Caco-2 (cell line): ENCODE measurements around the gene AMBRA1. TPM values are rescaled to one million over a fixed set of nuclear protein-coding genes. Genes with fewer than 3 reads are reported as not detected.
"Not testable (repeated sequence)": the region's sequence is repeated elsewhere in the genome, so short reads cannot be mapped to it uniquely, and the experiment has no call there.

Experiments used
- BruUV-seq: library from RNA; stranded (reverse); fragments of 400-500 nt; replicated peaks from 2 replicates; lab custom pipeline; 2021; lab: Mats Ljungman, UMichigan
- CTCF ChIA-PET: fragments of 300-600 bp; sonication (Branson Sonifier 250); formaldehyde crosslinking; loops from one replicate; lab custom pipeline; 2022; ENCODE audit warnings: antibody characterized with exemption; lab: Charles Lee
- POLR2A ChIA-PET: fragments of 300-600 bp; sonication (Branson Sonifier 250); formaldehyde crosslinking; loops from one replicate; lab custom pipeline; 2022; ENCODE audit warnings: antibody characterized with exemption; lab: Charles Lee
- DNase-seq, 2 experiments: peaks; one replicate each; pipeline versions ENCODE4 v3.0.0 to v3.0.0-alpha.2; 2020 to 2022
- H3K27me3 ChIP-seq: replicated peaks from 2 replicates; pipeline ENCODE4 v1.6.0; 2011; ENCODE audit warnings: low read length; ENCODE audit not compliant: control insufficient read depth, insufficient read depth
- H3K36me3 ChIP-seq: 2 replicates; pipeline ENCODE4 v1.5.1; 2011; ENCODE audit warnings: low read length; ENCODE audit not compliant: control insufficient read depth, insufficient read depth
- H3K4me1 ChIP-seq: fragments of 250-450 bp; sonication (Bioruptor Pico); 2 replicates; pipeline ENCODE4 v1.5.1; 2020; ENCODE audit warnings: mild to moderate bottlenecking
- H3K4me3 ChIP-seq: 2 replicates; pipeline ENCODE4 v1.5.1; 2011; ENCODE audit warnings: low read depth, mild to moderate bottlenecking, control low read depth, low read length
- H3K9me3 ChIP-seq: fragments of 250-450 bp; sonication (Bioruptor Pico); 2 replicates; pipeline ENCODE4 v1.5.1; 2020; ENCODE audit warnings: mild to moderate bottlenecking, moderate library complexity
- H3K27ac Mint-ChIP-seq: one replicate; pipeline ENCODE4 v1.8.0; 2022; ENCODE audit warnings: mixed read lengths; ENCODE audit not compliant: unreplicated experiment
- H3K27me3 Mint-ChIP-seq: one replicate; pipeline ENCODE4 v1.8.0; 2022; ENCODE audit warnings: mixed read lengths; ENCODE audit not compliant: insufficient read depth, unreplicated experiment
- H3K36me3 Mint-ChIP-seq: one replicate; pipeline ENCODE4 v1.8.0; 2022; ENCODE audit warnings: mild to moderate bottlenecking, mixed read lengths; ENCODE audit not compliant: insufficient read depth, unreplicated experiment
- H3K4me1 Mint-ChIP-seq: one replicate; pipeline ENCODE4 v1.8.0; 2022; ENCODE audit warnings: low read depth, mixed read lengths; ENCODE audit not compliant: unreplicated experiment
- H3K4me3 Mint-ChIP-seq: one replicate; pipeline ENCODE4 v1.8.0; 2022; ENCODE audit warnings: mild to moderate bottlenecking, moderate library complexity, mixed read lengths; ENCODE audit not compliant: unreplicated experiment
- H3K9me3 Mint-ChIP-seq: one replicate; pipeline ENCODE4 v1.8.0; 2022; ENCODE audit warnings: mixed read lengths; ENCODE audit not compliant: unreplicated experiment
- intact Hi-C: fragments of 100-400 bp; cut with micrococcal nuclease; formaldehyde crosslinking; loops from one replicate; pipeline ENCODE4 v1.10.0; 2022; ENCODE audit not compliant: unreplicated experiment
- total RNA-seq: library from RNA; stranded (reverse); gene quantifications from 2 replicates; pipeline ENCODE4 v1.2.3, GENCODE V29; 2022
- TF ChIP-seq, protein P1 (sequence below), 2 experiments: fragments of 200-600 bp in 1 of 2; IDR thresholded peaks; 1 replicate in 1 of 2; 2 replicates in 1 of 2; pipeline versions ENCODE4 v1.5.1 to v1.8.0; 2011 to 2022; ENCODE audit warnings: antibody characterized with exemption in 1 of 2, control low read depth in 1 of 2, inconsistent platforms in 1 of 2, low read depth in 1 of 2, low read length in 1 of 2, mild to moderate bottlenecking in 1 of 2, moderate library complexity in 1 of 2; ENCODE audit not compliant: insufficient read depth in 1 of 2, severe bottlenecking in 1 of 2, unreplicated experiment in 1 of 2

AMBRA1 gene
- total RNA-seq, 1 experiment from 2014 or later = 48.1 TPM

DNA sequence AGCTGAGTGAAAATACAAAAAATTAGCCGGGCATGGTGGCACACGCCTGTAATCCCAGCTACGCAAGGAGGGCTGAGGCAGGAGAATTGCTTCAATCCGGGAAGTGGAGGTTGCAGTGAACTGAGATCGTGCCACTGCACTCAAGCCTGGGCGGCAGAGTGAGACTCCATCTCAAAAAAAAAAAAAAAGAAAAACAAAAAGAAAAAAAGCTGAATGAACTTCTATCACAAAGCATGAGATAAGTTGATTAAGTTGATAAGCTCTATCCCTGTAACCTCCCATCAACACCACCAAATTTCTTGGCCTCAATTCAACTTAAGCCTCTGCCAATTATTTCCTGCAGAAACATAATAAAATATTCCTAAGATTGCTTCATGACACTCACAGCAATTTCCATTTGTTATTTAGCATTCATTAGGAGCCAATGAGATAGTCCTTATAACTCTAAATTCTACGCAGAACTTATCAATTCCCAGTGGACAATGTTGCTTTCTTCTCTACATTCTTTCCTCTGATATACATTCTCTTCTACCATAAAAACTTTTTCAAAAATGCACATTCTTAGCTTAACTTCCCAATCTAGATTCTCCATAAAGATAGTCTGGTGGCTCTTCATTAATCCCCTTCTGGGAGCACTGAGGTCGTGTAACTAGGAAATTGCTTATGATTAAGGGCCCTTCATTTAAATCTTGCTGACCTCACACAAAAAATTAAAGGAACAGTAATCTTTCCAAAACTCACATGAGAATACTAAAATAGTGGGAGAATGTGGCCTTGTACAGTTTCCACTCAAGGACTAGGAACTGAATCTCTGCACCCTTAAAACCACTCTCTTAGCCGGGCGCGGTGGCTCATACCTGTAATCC, 2.9 kb downstream of the AMBRA1 start:
- Histone ChIP-seq H3K4me1 (peaks cover 27% of the 10 kb centered on the region), H3K27me3 (no peaks in the 10 kb centered on the region), H3K9me3 (no peaks in the 10 kb centered on the region), H3K36me3 (no peaks in the 10 kb centered on the region), H3K4me3 (no peak overlapping the region)
- DNase-seq = no peak
- intact Hi-C loops = no loop called here
- Mint-ChIP-seq H3K4me3 (peak overlapping the region; percentile 5), H3K27me3 (no peaks in the 10 kb centered on the region), H3K27ac (peak overlapping the region; percentile 12), H3K4me1 (peaks cover 23% of the 10 kb centered on the region), H3K36me3 (peaks cover 7% of the 10 kb centered on the region), H3K9me3 (no peaks in the 10 kb centered on the region)
- BruUV-seq = TSS peak; percentile 22
- ChIA-PET CTCF (no interaction called here), POLR2A (interaction anchor here (0.7 to 1.1 kb wide), 2 partner anchors 37 to 60 kb away, joined by 3 to 5 read pairs; no protein-coding TSS in a partner anchor)
- TF ChIP-seq, protein P1, sequence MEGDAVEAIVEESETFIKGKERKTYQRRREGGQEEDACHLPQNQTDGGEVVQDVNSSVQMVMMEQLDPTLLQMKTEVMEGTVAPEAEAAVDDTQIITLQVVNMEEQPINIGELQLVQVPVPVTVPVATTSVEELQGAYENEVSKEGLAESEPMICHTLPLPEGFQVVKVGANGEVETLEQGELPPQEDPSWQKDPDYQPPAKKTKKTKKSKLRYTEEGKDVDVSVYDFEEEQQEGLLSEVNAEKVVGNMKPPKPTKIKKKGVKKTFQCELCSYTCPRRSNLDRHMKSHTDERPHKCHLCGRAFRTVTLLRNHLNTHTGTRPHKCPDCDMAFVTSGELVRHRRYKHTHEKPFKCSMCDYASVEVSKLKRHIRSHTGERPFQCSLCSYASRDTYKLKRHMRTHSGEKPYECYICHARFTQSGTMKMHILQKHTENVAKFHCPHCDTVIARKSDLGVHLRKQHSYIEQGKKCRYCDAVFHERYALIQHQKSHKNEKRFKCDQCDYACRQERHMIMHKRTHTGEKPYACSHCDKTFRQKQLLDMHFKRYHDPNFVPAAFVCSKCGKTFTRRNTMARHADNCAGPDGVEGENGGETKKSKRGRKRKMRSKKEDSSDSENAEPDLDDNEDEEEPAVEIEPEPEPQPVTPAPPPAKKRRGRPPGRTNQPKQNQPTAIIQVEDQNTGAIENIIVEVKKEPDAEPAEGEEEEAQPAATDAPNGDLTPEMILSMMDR (IDR thresholded peaks at IDR 0.05; ENCODE audit: insufficient read depth in 1 of 2, low read depth in 1 of 2, low read length in 1 of 2, severe bottlenecking in 1 of 2, unreplicated experiment in 1 of 2) = no peak

DNA sequence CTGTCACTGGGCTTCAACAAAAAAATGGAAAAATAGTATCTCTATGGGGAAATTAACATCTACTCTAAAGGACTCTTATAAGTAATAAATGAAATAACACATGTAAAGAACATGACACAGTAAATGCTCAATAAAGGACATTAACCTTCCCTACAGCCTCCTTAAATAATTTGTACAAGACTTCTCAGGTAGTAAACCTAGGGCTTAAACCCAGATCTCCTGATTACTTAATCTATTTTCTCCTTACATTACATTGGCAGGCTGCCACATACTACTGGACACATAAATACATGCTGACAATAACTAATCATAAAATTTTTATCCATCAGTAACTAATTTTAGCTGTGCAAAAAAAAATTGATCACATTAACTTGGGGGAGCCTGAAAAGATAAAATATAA, 4.9 kb downstream of the AMBRA1 start:
- POLR2A ChIA-PET = no interaction called here
- no peaks in the 10 kb centered on the region for H3K27me3 Mint-ChIP-seq

DNA sequence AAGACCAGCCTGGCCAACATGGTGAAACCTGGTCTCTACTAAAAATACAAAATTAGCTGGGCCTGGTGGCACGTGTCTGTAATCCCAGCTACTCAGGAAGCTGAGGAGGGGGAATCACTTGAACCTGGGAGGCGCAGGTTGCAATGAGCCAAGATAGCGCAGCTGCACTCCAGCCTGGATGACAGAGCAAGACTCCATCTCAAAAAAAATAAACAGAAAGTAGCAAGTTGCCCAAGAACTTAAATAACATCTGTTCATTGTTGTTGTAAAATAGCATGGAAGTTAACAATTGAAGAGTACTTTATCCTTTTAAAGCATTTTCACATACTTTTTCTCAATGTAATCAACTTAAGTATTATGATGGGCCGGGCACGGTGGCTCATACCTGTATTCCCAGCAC, 5.7 kb downstream of the AMBRA1 start:
- Histone ChIP-seq H3K9me3 (no peaks in the 10 kb centered on the region), H3K27me3 (no peaks in the 10 kb centered on the region), H3K4me1 (peaks cover 23% of the 10 kb centered on the region), H3K36me3 (no peaks in the 10 kb centered on the region; the same call in 1 of the 2 replicates), H3K4me3 (no peak overlapping the region)
- no peaks in the 10 kb centered on the region for H3K27me3 Mint-ChIP-seq
- TF ChIP-seq, protein P1 (IDR thresholded peaks at IDR 0.05; ENCODE audit: insufficient read depth in 1 of 2, low read depth in 1 of 2, low read length in 1 of 2, severe bottlenecking in 1 of 2, unreplicated experiment in 1 of 2) = no peak
- H3K9me3 Mint-ChIP-seq = no peaks in the 10 kb centered on the region
- CTCF ChIA-PET = no interaction called here
- BruUV-seq = no TSS peak
- intact Hi-C loops = no loop called here
- POLR2A ChIA-PET = no interaction called here
- peaks cover 17% of the 10 kb centered on the region for H3K4me1 Mint-ChIP-seq
- H3K27ac Mint-ChIP-seq = no peak overlapping the region
- H3K4me3 Mint-ChIP-seq = no peak overlapping the region
- DNase-seq = no peak
- no peaks in the 10 kb centered on the region for H3K36me3 Mint-ChIP-seq

More for the DNA sequence above, 4.9 kb downstream of the AMBRA1 start:
- H3K36me3 Mint-ChIP-seq = peaks cover 7% of the 10 kb centered on the region
- H3K36me3 ChIP-seq = no peaks in the 10 kb centered on the region; the same call in 1 of the 2 replicates
- H3K9me3 Mint-ChIP-seq = no peaks in the 10 kb centered on the region
- CTCF ChIA-PET = no interaction called here
- H3K27ac Mint-ChIP-seq = no peak overlapping the region
- BruUV-seq = no TSS peak
- H3K4me1 ChIP-seq = peaks cover 23% of the 10 kb centered on the region
- intact Hi-C loops = no loop called here
- H3K4me3 Mint-ChIP-seq = no peak overlapping the region
- no peaks in the 10 kb centered on the region for H3K9me3 ChIP-seq
- TF ChIP-seq, protein P1 (IDR thresholded peaks at IDR 0.05; ENCODE audit: insufficient read depth in 1 of 2, low read depth in 1 of 2, low read length in 1 of 2, severe bottlenecking in 1 of 2, unreplicated experiment in 1 of 2) = no peak
- no peak overlapping the region for H3K4me3 ChIP-seq
- DNase-seq = no peak
- no peaks in the 10 kb centered on the region for H3K27me3 ChIP-seq
- H3K4me1 Mint-ChIP-seq = peaks cover 17% of the 10 kb centered on the region

DNA sequence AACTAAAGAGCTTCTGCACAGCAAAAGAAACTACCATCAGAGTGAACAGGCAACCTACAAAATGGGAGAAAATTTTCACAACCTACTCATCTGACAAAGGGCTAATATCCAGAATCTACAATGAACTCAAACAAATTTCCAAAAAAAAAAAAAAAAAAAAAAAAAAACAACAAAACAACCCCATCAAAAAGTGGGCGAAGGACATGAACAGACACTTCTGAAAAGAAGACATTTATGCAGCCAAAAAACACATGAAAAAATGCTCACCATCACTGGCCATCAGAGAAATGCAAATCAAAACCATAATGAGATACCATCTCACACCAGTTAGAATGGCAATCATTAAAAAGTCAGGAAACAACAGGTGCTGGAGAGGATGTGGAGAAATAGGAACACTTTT, 10.3 kb downstream of the AMBRA1 start:
- H3K4me1 ChIP-seq, intact Hi-C loops, H3K27ac Mint-ChIP-seq, H3K27me3 ChIP-seq, CTCF ChIA-PET, BruUV-seq, H3K9me3 ChIP-seq, POLR2A ChIA-PET, H3K27me3 Mint-ChIP-seq, H3K9me3 Mint-ChIP-seq, H3K4me3 Mint-ChIP-seq, DNase-seq, H3K36me3 ChIP-seq, H3K4me3 ChIP-seq: not testable (repeated sequence)
- peaks cover 26% of the 10 kb centered on the region for H3K4me1 Mint-ChIP-seq
- H3K36me3 Mint-ChIP-seq = peaks cover 17% of the 10 kb centered on the region
